AG10803 (cell line): Measurements from ENCODE around the gene CAMK1D.

Experiments
- DNase-seq: peaks from one replicate; pipeline ENCODE4 v3.0.0; 2010; ENCODE audit warnings: low read depth
- H3K4me3 ChIP-seq: 2 replicates; pipeline ENCODE4 v1.5.1; 2011; ENCODE audit warnings: mild to moderate bottlenecking, low read length, control low read depth
- TF ChIP-seq, protein P1 (sequence below): conservative IDR thresholded peaks from 2 replicates; pipeline ENCODE4 v1.5.1; 2011; ENCODE audit warnings: mild to moderate bottlenecking, low read length, control low read depth, inconsistent platforms

Gene CAMK1D

DNA sequence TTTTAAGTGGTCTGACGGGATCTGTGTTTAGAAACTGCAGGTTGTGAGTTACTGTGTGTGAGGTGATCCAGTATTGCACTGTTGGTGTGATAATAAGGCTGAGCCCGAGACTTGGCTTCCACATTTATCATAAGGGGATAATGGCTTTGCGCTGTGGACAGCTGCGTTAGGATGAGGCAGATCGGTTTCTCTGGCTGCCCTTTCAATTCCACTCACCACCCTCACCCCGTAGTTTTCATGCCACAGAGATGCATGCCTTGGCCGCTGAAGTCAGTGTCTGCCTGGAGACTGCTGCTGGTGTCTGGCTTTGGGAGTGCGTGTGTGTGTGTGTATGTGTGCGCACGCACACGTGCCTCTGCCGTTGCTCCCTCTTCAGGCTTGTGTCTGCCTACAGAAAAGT is 379.1 kb downstream of the CAMK1D start:
- TF ChIP-seq, protein P1, sequence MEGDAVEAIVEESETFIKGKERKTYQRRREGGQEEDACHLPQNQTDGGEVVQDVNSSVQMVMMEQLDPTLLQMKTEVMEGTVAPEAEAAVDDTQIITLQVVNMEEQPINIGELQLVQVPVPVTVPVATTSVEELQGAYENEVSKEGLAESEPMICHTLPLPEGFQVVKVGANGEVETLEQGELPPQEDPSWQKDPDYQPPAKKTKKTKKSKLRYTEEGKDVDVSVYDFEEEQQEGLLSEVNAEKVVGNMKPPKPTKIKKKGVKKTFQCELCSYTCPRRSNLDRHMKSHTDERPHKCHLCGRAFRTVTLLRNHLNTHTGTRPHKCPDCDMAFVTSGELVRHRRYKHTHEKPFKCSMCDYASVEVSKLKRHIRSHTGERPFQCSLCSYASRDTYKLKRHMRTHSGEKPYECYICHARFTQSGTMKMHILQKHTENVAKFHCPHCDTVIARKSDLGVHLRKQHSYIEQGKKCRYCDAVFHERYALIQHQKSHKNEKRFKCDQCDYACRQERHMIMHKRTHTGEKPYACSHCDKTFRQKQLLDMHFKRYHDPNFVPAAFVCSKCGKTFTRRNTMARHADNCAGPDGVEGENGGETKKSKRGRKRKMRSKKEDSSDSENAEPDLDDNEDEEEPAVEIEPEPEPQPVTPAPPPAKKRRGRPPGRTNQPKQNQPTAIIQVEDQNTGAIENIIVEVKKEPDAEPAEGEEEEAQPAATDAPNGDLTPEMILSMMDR: no peak
- H3K4me3 ChIP-seq: no peak overlapping the region
- peak; percentile 35 for DNase-seq

DNA sequence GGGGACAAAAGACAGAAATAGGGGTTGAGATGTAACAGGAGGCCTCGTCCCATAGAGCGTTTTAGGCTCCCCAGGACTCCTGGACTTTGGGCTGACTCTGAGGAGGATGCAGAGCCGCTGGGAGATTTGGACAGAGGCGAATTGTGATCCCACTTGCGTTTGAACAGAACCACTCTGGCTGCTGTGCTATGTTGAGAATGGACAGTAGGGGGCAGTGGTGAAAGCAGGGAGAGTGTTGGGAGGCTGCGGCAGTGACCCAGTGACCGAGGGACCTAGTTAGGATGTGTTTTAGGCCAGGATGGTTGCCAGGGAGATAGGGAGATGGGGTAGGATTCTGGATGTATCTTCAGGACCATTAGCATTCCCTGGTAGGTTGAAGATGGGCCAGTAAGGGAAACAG is 380.5 kb downstream of the CAMK1D start:
- no peak overlapping the region for H3K4me3 ChIP-seq
- TF ChIP-seq, protein P1: peak; percentile 18; the same call in 1 of the 2 replicates
- DNase-seq: no peak

DNA sequence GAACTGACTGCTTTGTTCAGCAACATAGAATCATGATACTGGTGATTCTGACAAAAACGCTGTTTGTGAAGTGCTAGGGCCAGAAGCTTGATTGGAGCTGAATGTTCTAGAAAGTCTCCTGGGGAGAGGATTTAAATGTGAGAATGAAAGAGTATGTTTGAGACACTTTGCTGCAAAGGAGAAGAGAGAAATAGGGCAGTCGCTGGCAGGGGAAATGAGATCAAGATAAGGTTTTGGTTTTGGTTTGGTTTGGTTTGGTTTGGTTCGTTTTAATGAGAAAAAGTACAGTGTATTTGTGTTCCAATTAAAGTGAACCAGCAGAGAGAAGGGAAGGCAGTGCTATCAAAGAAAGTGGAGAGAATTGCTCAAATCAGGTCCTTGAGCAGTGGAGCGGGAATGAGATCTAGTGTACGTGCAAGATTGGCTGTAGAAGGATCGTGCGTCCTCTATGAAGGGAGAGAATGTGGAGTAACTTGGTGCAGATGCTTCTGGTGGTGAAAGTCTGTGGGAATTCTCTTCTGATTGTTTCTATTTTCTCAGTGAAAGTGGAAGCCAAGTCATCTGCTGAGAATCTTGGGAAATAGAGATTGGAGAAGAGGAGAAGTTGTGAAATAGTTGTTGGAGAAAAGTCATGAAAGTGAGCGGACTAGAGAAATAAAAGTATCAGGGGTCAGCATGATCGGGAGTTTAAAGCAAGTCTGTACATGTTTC is 381.6 kb downstream of the CAMK1D start:
- TF ChIP-seq, protein P1: no peak
- peak; percentile 72 for DNase-seq
- peak overlapping the region; percentile 50 for H3K4me3 ChIP-seq

DNA sequence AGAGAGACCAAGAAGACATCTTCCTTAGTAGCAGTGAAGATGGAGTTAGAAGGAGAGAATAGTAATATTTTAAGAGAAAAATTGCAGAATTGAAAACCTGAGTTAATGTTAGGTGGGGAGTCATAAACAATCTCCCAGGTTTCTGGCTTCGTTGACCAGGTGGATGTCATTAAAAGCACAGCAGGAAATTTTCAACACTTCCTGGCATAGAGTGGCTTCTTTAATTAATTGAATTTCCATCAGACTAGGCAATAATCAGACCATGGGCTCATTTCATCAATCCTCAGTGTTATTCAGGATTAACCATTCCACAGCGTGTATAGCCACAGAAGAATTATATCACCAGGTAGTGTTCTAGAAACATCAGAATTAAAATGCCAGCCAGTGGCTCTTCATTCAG is 383.9 kb downstream of the CAMK1D start:
- no peak overlapping the region for H3K4me3 ChIP-seq
- TF ChIP-seq, protein P1: no peak
- no peak for DNase-seq

DNA sequence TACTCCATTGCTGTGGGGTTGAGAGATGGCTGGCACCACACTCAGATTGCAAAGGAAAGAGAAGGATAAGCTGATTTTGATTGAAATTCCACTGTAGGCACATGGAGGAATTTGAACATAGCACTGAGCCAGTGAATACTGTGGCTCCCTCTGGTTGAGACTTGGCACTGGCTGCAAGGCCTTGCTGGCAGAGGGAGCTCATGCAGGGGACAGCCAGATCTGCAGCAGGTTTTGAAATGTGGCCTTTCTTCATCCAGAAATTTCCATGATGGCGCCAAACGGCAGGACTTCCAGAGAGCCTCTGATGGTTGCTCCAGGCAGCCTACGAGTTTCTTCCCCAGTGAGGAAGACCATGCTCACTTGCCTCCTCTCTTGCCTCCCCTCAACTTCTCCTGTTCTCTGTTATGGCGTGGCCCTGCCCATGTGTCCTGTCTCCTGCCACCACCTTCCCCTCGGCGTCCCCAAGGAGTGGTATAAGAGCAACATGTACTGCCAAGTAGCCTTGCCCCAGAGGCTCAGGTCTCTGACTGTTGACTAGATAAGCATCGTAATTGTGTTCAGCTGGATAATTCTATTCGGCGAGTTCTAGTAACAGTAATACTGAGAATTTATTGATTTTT is 386.6 kb downstream of the CAMK1D start:
- no peak for DNase-seq
- TF ChIP-seq, protein P1: no peak
- H3K4me3 ChIP-seq: no peak overlapping the region

DNA sequence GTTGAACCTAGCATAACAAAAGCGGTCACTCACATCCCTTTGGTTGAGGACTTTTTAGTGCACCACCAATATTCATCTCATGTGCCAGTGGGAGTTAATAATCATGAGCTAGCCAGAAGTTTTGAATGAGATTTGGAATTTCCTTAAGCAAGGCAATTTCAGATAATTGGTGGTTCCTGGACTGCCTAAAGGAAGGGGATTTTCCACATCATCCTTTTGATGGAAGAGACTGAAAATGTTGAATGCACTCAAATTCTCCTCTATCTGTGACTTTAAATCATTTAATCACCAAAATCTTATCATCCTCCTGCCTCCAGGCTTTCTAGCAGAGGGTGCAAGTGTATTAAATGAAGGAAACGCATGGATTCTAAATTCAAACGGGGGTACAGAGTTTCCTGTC is 391.5 kb downstream of the CAMK1D start:
- H3K4me3 ChIP-seq: no peak overlapping the region
- TF ChIP-seq, protein P1: no peak
- DNase-seq: no peak

DNA sequence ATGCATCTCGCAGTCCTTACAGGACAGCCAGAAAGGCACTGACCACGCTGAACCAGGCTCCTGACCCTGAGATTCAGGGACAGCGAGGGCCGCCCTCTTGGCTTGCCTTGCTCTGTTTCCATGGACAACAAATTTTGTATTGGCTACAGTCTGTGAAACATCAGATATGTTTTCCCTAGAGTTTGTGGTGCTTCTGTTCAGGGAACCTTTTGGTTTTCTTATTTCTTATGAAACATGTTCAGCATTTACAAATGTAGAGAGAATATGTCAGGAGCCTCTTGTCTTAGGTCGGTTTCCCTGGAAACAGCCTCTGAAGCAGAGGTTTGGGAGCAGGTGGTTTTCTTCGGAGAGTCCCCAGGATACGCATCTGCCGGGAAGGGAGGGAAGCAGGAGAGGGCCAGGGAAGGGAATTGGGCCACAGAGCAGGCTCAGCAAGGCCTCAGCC is 392.0 kb downstream of the CAMK1D start:
- TF ChIP-seq, protein P1: no peak
- H3K4me3 ChIP-seq: no peak overlapping the region
- DNase-seq: no peak
